Pancreas (tissue), 10 donors: ENCODE data around the gene OBSL1. TPM values are rescaled to one million over a fixed set of nuclear protein-coding genes. Genes with fewer than 3 reads are reported as not detected.

Experiments used
- ATAC-seq, 4 donors: fragments of 200-7000 bp; cut with Tn5 transposase; one replicate each; pipeline versions ENCODE4 v1.8.0 to v1.9.1; 2020; ENCODE audit warnings: mild to moderate bottlenecking in 4 of 4, moderate library complexity in 4 of 4
- DNase-seq, 6 donors: peaks; one replicate each; pipeline ENCODE4 v3.0.0-alpha.2; 2020
- FAIRE-seq: peaks from 2 replicates; lab custom pipeline; 2012; peaks lifted over from hg19 to GRCh38; lab: Jason Lieb, UNC
- H3K27ac ChIP-seq, 4 donors: fragments of 200-600 bp; sonication (generic); 1 replicate in 3 of 4; 2 replicates in 1 of 4; pipeline versions ENCODE4 v1.5.0 to v1.8.0; 2020
- H3K27me3 ChIP-seq, 4 donors: fragments of 200-600 bp; one replicate each; pipeline ENCODE4 v1.8.0; 2021
- H3K36me3 ChIP-seq, 3 donors: fragments of 200-600 bp; sonication (generic) in 1 of 3; one replicate each; pipeline versions ENCODE4 v1.5.0 to v1.8.0; 2020 to 2021
- H3K4me1 ChIP-seq, 3 donors: fragments of 200-600 bp; one replicate each; pipeline ENCODE4 v1.8.0; 2021
- H3K4me3 ChIP-seq, 4 donors: fragments of 200-600 bp; sonication (generic) in 2 of 4; one replicate each; pipeline versions ENCODE4 v1.5.0 to v1.8.0; 2020 to 2021
- H3K9me3 ChIP-seq, 4 donors: fragments of 200-600 bp; one replicate each; pipeline ENCODE4 v1.8.0; 2021
- WGBS, 2 donors: extraction: QIAGEN DNeasy Blood & Tissue Kit; methylation state at CpG; one replicate each; pipeline ENCODE4 v1.1.7; 2013; 5-methylcytosine and 5-hydroxymethylcytosine counted together
- intact Hi-C, 3 donors: fragments of 100-400 bp; cut with DNase I; formaldehyde crosslinking; loops; one replicate each; pipeline versions ENCODE4 v1.11.1 to v1.14.2; 2022
- polyA plus RNA-seq, 2 donors: library from polyadenylated mRNA; stranded (reverse); fragments of 200-250 nt; gene quantifications; one replicate each; pipeline ENCODE4 v1.2.3, GENCODE V29; 2013
- total RNA-seq, 6 donors: library from RNA; stranded (reverse); fragmentation: NEBNext Ultra II Directional in 4 of 6; extraction: Animal tissue kit (Norgen Biotek cat#: 25700) in 4 of 6; gene quantifications; one replicate each; pipeline versions ENCODE4 v1.2.1 to v1.2.4, GENCODE V29; 2021 to 2023
- TF ChIP-seq, protein P1 (sequence below), 4 donors: fragments of 200-600 bp; sonication (generic) in 3 of 4; IDR thresholded peaks; one replicate each; pipeline versions ENCODE4 v1.5.0 to v1.8.0; 2021; ENCODE audit warnings: antibody characterized with exemption in 4 of 4
- donor health status: healthy with polysubstance abuse.
- donor health status: DM: no; HTN: no; CAD: no; lungs with moderate emphysema.
- donor health status: DM: no; HTN: no; CAD: no.
- donor health status: control.
- donor health status: control.
- donor health status: Bipolar disorder and iron deficiency.
- donor health status: DM: yes; HTN: yes; CAD: no.
- donor health status: DM: no; HTN: no; CAD: no.
- donor health status: DM: no; HTN: no; CAD: no.
- donor health status: DM: yes; HTN: yes; CAD: no.

The OBSL1 gene
- total and polyA plus RNA-seq, 8 donors, result 54.7 to 332 (median 74.0) TPM

GRCh38 chr2:219565130-219566080 is 5.9 kb downstream of the OBSL1 start:
- Histone ChIP-seq H3K27ac (no peak overlapping the region), H3K4me1 (peaks cover 0 to 8% (median 4%) of the 10 kb centered on the region in 3 donors), H3K4me3 (no peak overlapping the region), H3K27me3 (no peaks in the 10 kb centered on the region), H3K36me3 (peaks cover 0 to 14% (median 14%) of the 10 kb centered on the region in 3 donors), H3K9me3 (no peaks in the 10 kb centered on the region)
- intact Hi-C loops, result no loop called here
- WGBS, 2 donors, result 81 to 86% methylated on average over 21 of the region's 21 CpGs
- FAIRE-seq, result no peak
- TF ChIP-seq, protein P1, sequence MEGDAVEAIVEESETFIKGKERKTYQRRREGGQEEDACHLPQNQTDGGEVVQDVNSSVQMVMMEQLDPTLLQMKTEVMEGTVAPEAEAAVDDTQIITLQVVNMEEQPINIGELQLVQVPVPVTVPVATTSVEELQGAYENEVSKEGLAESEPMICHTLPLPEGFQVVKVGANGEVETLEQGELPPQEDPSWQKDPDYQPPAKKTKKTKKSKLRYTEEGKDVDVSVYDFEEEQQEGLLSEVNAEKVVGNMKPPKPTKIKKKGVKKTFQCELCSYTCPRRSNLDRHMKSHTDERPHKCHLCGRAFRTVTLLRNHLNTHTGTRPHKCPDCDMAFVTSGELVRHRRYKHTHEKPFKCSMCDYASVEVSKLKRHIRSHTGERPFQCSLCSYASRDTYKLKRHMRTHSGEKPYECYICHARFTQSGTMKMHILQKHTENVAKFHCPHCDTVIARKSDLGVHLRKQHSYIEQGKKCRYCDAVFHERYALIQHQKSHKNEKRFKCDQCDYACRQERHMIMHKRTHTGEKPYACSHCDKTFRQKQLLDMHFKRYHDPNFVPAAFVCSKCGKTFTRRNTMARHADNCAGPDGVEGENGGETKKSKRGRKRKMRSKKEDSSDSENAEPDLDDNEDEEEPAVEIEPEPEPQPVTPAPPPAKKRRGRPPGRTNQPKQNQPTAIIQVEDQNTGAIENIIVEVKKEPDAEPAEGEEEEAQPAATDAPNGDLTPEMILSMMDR (IDR thresholded peaks at IDR 0.05), result no peak
- no peak for ATAC-seq
- no peak for DNase-seq

- Histone ChIP-seq H3K27ac (no peak overlapping the region), H3K4me3 (no peak overlapping the region), H3K27me3 (no peaks in the 10 kb centered on the region), H3K4me1 (no peaks in the 10 kb centered on the region), H3K36me3 (peaks cover 0 to 14% (median 14%) of the 10 kb centered on the region in 3 donors), H3K9me3 (no peaks in the 10 kb centered on the region)
- DNase-seq (peak in 1 of 6 donors; percentile 67), FAIRE-seq (no peak), ATAC-seq (no peak)
- TF ChIP-seq, protein P1 (IDR thresholded peaks at IDR 0.05), result no peak
- intact Hi-C loops, result no loop called here
- WGBS, 2 donors, result 92 to 93% methylated on average over 20 of the region's 20 CpGs
Measured at GRCh38 chr2:219563271-219563928, 7.9 kb downstream of the OBSL1 start.

DNA sequence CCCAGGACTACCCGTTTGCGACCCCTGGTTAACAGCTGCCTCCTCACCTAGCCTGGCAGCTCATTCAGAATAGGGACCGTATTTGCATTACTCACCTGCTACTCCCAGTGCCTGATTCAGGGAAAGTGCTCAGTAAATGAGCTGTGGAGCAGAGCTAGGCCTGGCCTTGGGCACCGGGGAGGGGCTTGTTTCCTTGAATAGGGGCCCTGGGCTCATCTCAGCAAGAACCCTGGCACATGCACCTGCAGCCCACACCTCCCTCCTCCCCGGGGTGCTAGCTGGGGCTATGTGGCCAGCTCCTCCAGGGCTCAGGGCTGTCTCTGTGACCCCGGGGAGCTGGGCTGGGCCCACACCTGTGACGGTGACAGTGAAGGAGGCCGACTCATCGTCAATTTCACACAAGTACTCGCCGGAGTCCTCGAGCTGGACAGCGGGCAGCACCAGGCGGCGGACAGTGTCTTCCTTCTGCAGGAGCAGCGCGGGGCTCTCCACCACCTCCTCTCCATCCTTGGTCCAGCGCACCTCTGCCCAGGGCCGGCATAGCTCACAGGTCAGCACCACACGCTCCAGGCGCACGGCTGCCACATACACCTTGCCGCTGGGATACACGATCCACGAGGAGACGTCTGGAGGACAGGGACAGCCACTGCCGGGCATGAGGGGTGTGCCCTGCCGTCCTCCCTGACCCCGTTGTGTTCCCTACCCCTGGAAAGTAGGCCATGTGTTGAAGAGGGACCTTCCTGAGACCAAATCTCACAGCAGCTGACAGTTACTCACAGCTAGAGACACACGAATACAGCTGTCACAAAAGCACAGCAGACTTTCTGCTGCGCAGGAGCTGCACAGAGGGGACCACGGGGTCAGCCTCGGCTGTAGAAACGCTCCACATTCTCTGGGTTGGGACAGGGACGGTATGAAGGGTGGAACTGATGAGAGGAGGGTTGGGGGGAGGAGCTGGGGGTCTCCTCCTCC is 9.0 kb downstream of the OBSL1 start:
- Histone ChIP-seq H3K27me3 (no peaks in the 10 kb centered on the region), H3K27ac (no peak overlapping the region), H3K4me1 (no peaks in the 10 kb centered on the region), H3K4me3 (no peak overlapping the region), H3K36me3 (peaks cover 0 to 14% (median 12%) of the 10 kb centered on the region in 3 donors), H3K9me3 (no peaks in the 10 kb centered on the region)
- TF ChIP-seq, protein P1 (IDR thresholded peaks at IDR 0.05), result no peak
- intact Hi-C loops, result no loop called here
- WGBS, 2 donors, result 84% methylated on average over 35 of the region's 35 CpGs
- no peak for ATAC-seq
- FAIRE-seq, result no peak
- peak in 3 of 6 donors; percentile 12 to 75 (median 16) for DNase-seq

DNA sequence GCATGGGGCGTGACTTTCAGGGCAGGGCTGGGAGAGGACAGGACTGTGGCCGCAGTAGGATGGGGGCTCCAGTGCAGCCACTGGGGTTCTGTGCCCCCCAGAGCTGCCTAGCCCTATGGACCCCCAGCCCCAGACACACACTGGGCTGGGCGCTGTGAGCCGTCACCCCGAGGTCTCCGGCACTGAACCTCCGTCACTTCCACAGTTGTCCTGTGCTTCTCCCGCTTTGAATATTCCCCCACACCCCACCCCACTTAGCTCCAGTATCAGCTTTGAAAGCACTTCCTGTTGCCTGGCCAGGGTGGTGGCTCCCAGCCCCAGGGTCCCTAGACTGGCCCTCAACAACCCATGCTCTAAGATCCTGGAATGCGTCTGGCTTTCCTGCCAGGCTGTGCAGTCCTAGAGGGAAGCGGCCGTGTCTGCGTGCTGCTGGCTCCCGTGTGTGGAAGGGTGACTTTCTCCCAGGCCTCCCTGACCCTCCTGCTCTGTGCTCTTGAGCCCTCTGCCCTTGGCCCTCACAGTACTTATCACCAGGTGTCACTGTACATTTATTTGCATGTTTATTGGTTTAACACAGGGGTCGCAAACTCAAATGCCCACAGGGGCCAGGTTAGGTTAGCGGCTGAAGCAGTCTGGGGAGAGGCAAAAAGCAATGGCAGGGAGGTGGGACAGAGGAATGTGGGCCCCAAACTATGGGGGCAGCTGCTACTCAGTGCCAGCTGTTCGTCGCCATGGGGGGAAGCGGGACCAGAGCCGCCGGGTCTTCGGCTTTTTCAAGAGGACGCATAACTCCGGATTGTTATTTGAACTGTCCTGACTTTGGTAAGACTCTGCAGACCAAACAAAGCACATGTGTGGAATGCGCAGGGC is 9.9 kb downstream of the OBSL1 start:
- H3K36me3 ChIP-seq, result peaks cover 0 to 14% (median 6%) of the 10 kb centered on the region in 3 donors
- H3K9me3 ChIP-seq, result no peaks in the 10 kb centered on the region
- no peaks in the 10 kb centered on the region for H3K4me1 ChIP-seq
- TF ChIP-seq, protein P1 (IDR thresholded peaks at IDR 0.05), result no peak
- ATAC-seq (no peak), FAIRE-seq (no peak), DNase-seq (no peak)
- no peak overlapping the region for H3K4me3 ChIP-seq
- H3K27me3 ChIP-seq, result no peaks in the 10 kb centered on the region
- no peak overlapping the region for H3K27ac ChIP-seq
- WGBS, 2 donors, result 83 to 88% methylated on average over 22 to 24 of the region's 24 CpGs
- intact Hi-C loops, result no loop called here
